Colonic mucosa (tissue), 4 donors: ENCODE results near the gene DLG2. TPM values are rescaled to one million over a fixed set of nuclear protein-coding genes. Genes with fewer than 3 reads are reported as not detected.

Experiments used
- DNase-seq: peaks from one replicate; pipeline ENCODE4 v3.0.0-alpha.2; 2020
- H3K27ac ChIP-seq: fragments of 200-600 bp; one replicate; pipeline ENCODE4 v1.8.0; 2021
- H3K27me3 ChIP-seq: fragments of 200-600 bp; one replicate; pipeline ENCODE4 v1.8.0; 2021
- H3K36me3 ChIP-seq: fragments of 200-600 bp; one replicate; pipeline ENCODE4 v1.8.0; 2021
- H3K4me1 ChIP-seq: fragments of 200-600 bp; one replicate; pipeline ENCODE4 v1.8.0; 2021; ENCODE audit warnings: mild to moderate bottlenecking
- H3K4me3 ChIP-seq: fragments of 200-600 bp; one replicate; pipeline ENCODE4 v1.8.0; 2021
- H3K9ac ChIP-seq, 2 donors: one replicate each; pipeline ENCODE4 v1.7.0; 2013; ENCODE audit warnings: control low read depth in 2 of 2, low read depth in 2 of 2, low read length in 2 of 2
- H3K9me3 ChIP-seq: fragments of 200-600 bp; one replicate; pipeline ENCODE4 v1.8.0; 2021
- CTCF ChIP-seq: fragments of 200-600 bp; IDR thresholded peaks from one replicate; pipeline ENCODE4 v1.8.0; 2022; ENCODE audit warnings: antibody characterized with exemption, mild to moderate bottlenecking
- intact Hi-C: fragments of 100-400 bp; cut with DNase I; formaldehyde crosslinking; loops from one replicate; pipeline ENCODE4 v1.14.1; 2022
- total RNA-seq, 2 donors: library from RNA; stranded (reverse); fragmentation: NEBNext Ultra II Directional in 1 of 2; extraction: Animal tissue kit (Norgen Biotek cat#: 25700) in 1 of 2; gene quantifications; one replicate each; pipeline ENCODE4 v1.2.1, GENCODE V29; 2021
- donor health status: healthy.
- donor health status: DM: no; HTN: no; CAD: no.
- donor health status: DM: no; HTN: no; CAD: no.

DLG2 gene
- total RNA-seq, 2 donors from 2014 or later, result 1.4 to 3.3 TPM

GRCh38 chr11:83681031-83681781, 1945.9 kb downstream of the DLG2 start:
- H3K4me1 ChIP-seq, result no peaks in the 10 kb centered on the region
- H3K9ac ChIP-seq, result no peak overlapping the region
- no peak overlapping the region for H3K27ac ChIP-seq
- no peak overlapping the region for H3K4me3 ChIP-seq
- TF ChIP-seq CTCF, result no peak
- H3K27me3 ChIP-seq, result no peaks in the 10 kb centered on the region
- H3K9me3 ChIP-seq, result no peaks in the 10 kb centered on the region
- intact Hi-C loops, result no loop called here
- no peak for DNase-seq
- H3K36me3 ChIP-seq, result no peaks in the 10 kb centered on the region

GRCh38 chr11:83680321-83680720, 1946.8 kb downstream of the DLG2 start:
- no peaks in the 10 kb centered on the region for H3K9me3 ChIP-seq
- DNase-seq, result no peak
- no peak overlapping the region for H3K9ac ChIP-seq
- no peaks in the 10 kb centered on the region for H3K36me3 ChIP-seq
- no peak for TF ChIP-seq CTCF
- H3K4me3 ChIP-seq, result no peak overlapping the region
- H3K4me1 ChIP-seq, result no peaks in the 10 kb centered on the region
- H3K27ac ChIP-seq, result no peak overlapping the region
- no peaks in the 10 kb centered on the region for H3K27me3 ChIP-seq
- intact Hi-C loops, result no loop called here

- Histone ChIP-seq H3K27ac (no peak overlapping the region), H3K27me3 (no peaks in the 10 kb centered on the region), H3K9me3 (no peaks in the 10 kb centered on the region), H3K9ac (no peak overlapping the region), H3K36me3 (no peaks in the 10 kb centered on the region), H3K4me3 (no peak overlapping the region), H3K4me1 (no peaks in the 10 kb centered on the region)
- no peak for TF ChIP-seq CTCF
- intact Hi-C loops, result no loop called here
- no peak for DNase-seq
Observed at GRCh38 chr11:83678831-83679584, 1948.1 kb downstream of the DLG2 start.

GRCh38 chr11:83677730-83678129, 1949.4 kb downstream of the DLG2 start:
- H3K9me3 ChIP-seq, result no peaks in the 10 kb centered on the region

More at GRCh38 chr11:83677730-83678129, 1949.4 kb downstream of the DLG2 start:
- no peaks in the 10 kb centered on the region for H3K36me3 ChIP-seq
- H3K27me3 ChIP-seq, result no peaks in the 10 kb centered on the region
- DNase-seq, result no peak
- H3K4me3 ChIP-seq, result no peak overlapping the region
- no peak for TF ChIP-seq CTCF
- intact Hi-C loops, result no loop called here
- H3K27ac ChIP-seq, result no peak overlapping the region
- H3K9ac ChIP-seq, result no peak overlapping the region
- no peaks in the 10 kb centered on the region for H3K4me1 ChIP-seq
